ENCODE data around the gene VAT1.

DNA sequence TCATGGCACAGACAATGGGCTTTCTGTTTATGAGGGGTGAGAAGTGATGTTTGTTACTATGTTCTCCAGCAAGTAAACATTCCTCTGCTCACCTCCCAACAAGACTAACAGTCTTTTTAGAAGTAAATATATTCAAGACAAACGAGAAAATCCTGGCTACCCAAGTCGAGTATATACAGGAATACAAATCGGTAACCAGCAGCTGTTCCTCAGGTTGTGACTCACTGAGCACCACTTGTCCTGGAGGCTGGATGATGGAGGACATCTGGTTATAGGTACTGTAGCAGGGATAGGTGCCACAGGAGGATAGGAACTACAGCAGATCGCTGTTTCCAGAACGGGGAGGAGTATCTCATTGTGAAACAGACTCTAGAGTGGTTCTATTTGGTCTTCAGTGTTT, 29.3 kb downstream of the VAT1 start:
- no peak for TF ChIP-seq POLR2A (IDR thresholded peaks at IDR 0.05)
- TF ChIP-seq, protein P1, sequence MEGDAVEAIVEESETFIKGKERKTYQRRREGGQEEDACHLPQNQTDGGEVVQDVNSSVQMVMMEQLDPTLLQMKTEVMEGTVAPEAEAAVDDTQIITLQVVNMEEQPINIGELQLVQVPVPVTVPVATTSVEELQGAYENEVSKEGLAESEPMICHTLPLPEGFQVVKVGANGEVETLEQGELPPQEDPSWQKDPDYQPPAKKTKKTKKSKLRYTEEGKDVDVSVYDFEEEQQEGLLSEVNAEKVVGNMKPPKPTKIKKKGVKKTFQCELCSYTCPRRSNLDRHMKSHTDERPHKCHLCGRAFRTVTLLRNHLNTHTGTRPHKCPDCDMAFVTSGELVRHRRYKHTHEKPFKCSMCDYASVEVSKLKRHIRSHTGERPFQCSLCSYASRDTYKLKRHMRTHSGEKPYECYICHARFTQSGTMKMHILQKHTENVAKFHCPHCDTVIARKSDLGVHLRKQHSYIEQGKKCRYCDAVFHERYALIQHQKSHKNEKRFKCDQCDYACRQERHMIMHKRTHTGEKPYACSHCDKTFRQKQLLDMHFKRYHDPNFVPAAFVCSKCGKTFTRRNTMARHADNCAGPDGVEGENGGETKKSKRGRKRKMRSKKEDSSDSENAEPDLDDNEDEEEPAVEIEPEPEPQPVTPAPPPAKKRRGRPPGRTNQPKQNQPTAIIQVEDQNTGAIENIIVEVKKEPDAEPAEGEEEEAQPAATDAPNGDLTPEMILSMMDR (IDR thresholded peaks at IDR 0.05), result no peak
